ENCODE data around the gene FHL5. TPM values are rescaled to one million over a fixed set of nuclear protein-coding genes. Genes with fewer than 3 reads are reported as not detected.

The FHL5 gene, protein sequence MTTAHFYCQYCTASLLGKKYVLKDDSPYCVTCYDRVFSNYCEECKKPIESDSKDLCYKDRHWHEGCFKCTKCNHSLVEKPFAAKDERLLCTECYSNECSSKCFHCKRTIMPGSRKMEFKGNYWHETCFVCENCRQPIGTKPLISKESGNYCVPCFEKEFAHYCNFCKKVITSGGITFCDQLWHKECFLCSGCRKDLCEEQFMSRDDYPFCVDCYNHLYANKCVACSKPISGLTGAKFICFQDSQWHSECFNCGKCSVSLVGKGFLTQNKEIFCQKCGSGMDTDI
- total RNA-seq = not detected in 2 replicates
- long read RNA-seq = 0 reads

DNA sequence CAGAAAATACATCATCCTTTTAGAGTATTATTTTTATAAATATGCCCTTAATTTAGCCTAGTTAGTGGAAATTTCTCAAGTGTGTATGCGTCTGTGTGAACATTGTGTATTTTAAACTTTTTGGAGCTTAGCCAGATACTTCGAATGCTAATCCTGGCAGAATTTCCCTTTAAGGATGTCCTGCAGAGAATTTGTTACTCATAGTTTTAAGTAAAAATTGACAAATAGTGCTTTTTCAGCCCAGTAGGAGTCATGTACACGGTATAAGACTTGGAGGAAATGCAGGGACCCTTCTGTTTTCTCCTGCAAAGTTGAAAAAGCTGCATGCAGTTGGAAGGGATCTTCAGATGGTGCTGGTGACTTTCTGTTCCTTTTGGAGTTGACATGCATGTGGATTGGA lies at the start of gene FHL5:
Gene FHL5 (plus strand): TSS at position 243 of the 400 bp plus-strand sequence. CDS start 40,486 bp downstream, outside the sequence.
- H3K4me1 Mint-ChIP-seq = no peaks in the 10 kb centered on the region

DNA sequence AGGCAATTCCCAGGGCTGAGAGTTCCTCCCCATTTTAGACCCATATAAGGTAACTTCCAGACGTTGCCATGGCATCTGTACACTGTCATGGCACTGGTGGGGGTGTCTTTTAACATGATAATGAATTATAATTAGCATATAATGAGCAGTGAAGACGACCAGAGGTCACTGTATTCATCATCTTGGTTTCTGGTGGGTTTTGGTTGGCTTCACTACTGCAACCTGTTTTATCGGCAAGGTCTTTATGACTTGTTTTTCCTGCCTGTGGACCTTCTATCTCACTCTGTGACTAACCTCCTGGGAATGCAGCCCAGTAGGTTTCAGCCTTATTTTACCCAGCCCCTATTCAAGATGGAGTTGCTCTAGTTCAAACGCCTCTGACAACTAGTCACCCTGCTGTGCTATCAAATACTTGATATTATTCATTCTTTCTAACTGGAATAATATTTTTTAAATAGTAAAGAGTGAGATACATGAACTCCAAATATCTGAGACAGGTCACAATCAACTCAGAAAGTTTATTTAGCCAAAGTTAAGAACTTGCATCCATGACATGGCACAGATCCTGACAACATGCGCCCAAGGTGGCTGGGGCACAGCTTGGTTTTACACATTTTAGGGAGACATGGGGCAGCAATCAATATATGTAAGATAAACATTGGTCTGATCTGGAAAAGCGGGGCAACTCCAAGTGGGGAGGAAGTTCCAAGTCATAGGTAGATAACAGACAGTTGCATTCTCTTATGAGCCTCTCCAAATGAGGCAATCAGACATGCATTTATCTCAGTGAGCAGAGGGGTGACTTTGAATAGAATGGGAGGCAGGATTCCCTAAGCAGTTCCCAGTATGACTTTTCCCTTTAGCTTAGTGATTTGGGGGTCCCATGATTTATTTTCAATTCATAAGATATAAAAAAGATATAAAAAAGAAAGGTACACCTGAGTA lies 42.5 kb upstream of the FHL5 start:
- peak overlapping the region; percentile 6 for H3K27ac Mint-ChIP-seq (ENCODE audit: unreplicated experiment)

More for the DNA sequence above, at the start of gene FHL5:
- DNase-seq (ENCODE audit: low read depth, low spot score) = no peak
- Mint-ChIP-seq H3K36me3 (ENCODE audit: low read depth) (no peaks in the 10 kb centered on the region), H3K9me3 (no peaks in the 10 kb centered on the region), H3K27me3 (ENCODE audit: low read depth) (peaks cover 13% of the 10 kb centered on the region), H3K4me3 (no peak within 1 kb of the TSS), H3K27ac (ENCODE audit: unreplicated experiment) (no peak within 1 kb of the TSS)
- TF ChIP-seq, protein P1, sequence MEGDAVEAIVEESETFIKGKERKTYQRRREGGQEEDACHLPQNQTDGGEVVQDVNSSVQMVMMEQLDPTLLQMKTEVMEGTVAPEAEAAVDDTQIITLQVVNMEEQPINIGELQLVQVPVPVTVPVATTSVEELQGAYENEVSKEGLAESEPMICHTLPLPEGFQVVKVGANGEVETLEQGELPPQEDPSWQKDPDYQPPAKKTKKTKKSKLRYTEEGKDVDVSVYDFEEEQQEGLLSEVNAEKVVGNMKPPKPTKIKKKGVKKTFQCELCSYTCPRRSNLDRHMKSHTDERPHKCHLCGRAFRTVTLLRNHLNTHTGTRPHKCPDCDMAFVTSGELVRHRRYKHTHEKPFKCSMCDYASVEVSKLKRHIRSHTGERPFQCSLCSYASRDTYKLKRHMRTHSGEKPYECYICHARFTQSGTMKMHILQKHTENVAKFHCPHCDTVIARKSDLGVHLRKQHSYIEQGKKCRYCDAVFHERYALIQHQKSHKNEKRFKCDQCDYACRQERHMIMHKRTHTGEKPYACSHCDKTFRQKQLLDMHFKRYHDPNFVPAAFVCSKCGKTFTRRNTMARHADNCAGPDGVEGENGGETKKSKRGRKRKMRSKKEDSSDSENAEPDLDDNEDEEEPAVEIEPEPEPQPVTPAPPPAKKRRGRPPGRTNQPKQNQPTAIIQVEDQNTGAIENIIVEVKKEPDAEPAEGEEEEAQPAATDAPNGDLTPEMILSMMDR (conservative IDR thresholded peaks at IDR 0.05) = no peak

DNA sequence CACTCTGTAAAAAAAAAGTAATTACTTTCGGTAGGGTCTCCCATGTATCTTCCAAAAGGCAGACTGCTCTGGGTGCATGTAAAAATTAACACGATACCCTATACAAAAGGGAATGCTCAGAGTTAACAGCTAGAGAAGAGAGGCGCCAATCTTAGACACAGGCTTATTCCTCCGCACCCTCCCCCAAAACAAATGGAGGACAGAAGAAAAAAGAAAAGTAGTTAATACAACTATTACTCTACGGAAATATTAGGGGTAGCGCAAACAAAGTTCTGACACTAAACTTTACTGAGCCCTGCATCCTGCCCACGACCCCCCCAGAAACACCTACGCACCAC lies 41.7 kb upstream of the FHL5 start:
- Mint-ChIP-seq H3K27me3 (ENCODE audit: low read depth) (no peaks in the 10 kb centered on the region), H3K4me1 (peaks cover 26% of the 10 kb centered on the region), H3K4me3 (peak overlapping the region; percentile 99), H3K27ac (ENCODE audit: unreplicated experiment) (peak overlapping the region; percentile 99), H3K9me3 (no peaks in the 10 kb centered on the region), H3K36me3 (ENCODE audit: low read depth) (peaks cover under 1% of the 10 kb centered on the region)
- TF ChIP-seq, protein P1 (conservative IDR thresholded peaks at IDR 0.05) = no peak
- no peak for DNase-seq (ENCODE audit: low read depth, low spot score)

More for the DNA sequence above, 42.5 kb upstream of the FHL5 start:
- peaks cover 26% of the 10 kb centered on the region for H3K4me1 Mint-ChIP-seq
- no peaks in the 10 kb centered on the region for H3K27me3 Mint-ChIP-seq (ENCODE audit: low read depth)
- no peak for DNase-seq (ENCODE audit: low read depth, low spot score)
- TF ChIP-seq, protein P1 (conservative IDR thresholded peaks at IDR 0.05) = no peak
- H3K36me3 Mint-ChIP-seq (ENCODE audit: low read depth) = no peaks in the 10 kb centered on the region
- no peaks in the 10 kb centered on the region for H3K9me3 Mint-ChIP-seq
- H3K4me3 Mint-ChIP-seq = peak overlapping the region; percentile 99

DNA sequence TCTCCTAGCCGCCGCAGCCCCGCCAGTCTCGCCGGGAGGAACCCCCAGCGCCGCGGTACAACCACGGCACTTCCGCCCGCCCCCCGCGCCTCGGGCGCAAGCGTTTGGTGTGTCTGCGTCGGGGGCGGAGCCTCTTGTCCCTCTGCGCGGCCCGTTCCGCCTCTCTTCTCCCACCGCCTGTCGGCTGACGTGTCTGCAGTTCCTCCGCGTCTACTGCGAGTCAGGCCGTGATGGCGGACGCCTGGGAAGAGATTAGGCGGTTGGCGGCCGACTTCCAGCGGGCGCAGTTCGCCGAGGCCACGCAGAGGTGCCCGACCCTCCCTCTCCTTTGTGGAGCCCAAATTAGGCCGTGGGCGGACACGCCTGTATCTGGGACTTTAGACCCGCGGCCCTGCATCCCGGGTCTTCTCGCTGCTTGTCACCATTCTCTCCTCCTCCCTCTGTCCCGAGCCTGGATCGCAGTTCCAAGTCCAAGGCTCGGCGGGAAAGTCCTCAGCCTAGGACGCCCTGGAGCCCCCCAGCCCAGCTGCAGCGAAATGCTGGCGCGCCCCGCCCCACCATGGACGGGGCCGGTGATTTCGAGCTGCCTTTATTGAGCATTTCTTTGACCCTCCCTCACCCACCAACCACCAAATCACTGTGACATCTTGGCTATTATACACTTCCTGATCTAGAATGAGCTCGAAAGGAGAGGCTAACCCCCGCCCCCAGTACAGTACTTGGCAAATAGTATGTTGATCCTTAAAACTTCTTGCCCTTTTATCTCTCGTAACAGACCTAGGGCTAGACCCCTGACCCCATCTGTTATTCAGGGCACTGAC lies 41.1 kb upstream of the FHL5 start, which contains the start of gene UFL1:
Gene UFL1 (plus strand): TSS at position 163 of the 821 bp plus-strand sequence. CDS start 68 bp downstream, at position 231.
- Mint-ChIP-seq H3K4me1 (peaks cover 26% of the 10 kb centered on the region), H3K27ac (ENCODE audit: unreplicated experiment) (peak within 1 kb of the TSS; percentile 99), H3K36me3 (ENCODE audit: low read depth) (peaks cover 2% of the 10 kb centered on the region), H3K9me3 (no peaks in the 10 kb centered on the region), H3K4me3 (peak within 1 kb of the TSS; percentile 99), H3K27me3 (ENCODE audit: low read depth) (no peaks in the 10 kb centered on the region)
- DNase-seq (ENCODE audit: low read depth, low spot score) = peak; percentile 83
- TF ChIP-seq, protein P1 (conservative IDR thresholded peaks at IDR 0.05) = no peak

DNA sequence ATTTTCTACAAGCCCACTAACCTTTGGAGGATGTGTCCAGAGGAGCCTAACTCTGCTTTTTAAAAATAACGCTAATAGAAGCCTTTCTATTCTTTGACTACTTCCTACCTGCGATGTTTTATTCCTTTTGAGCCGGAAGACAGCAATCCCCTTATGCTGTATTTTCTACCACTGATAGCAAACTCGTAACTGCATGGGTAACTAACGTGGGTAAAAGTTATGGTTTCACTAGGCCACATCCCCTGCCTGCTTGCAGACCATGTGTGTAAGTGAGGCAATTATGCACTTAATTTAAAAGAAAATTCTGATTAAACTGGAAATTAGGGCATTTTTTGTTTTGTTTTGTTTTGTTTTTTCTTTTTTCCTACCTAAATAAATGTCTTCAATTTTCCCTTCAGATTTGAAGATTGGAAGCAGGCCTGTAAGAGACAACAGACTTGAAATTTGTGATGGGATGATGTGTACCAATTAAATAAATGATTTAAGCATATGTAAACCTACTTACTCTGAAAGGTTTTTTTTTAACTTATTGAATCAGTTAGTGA lies 40.4 kb upstream of the FHL5 start:
- no peaks in the 10 kb centered on the region for H3K27me3 Mint-ChIP-seq (ENCODE audit: low read depth)
- no peaks in the 10 kb centered on the region for H3K9me3 Mint-ChIP-seq
- DNase-seq (ENCODE audit: low read depth, low spot score) = no peak
- H3K4me3 Mint-ChIP-seq = peak overlapping the region; percentile 99
- peaks cover 26% of the 10 kb centered on the region for H3K4me1 Mint-ChIP-seq
- TF ChIP-seq, protein P1 (conservative IDR thresholded peaks at IDR 0.05) = no peak
- H3K27ac Mint-ChIP-seq (ENCODE audit: unreplicated experiment) = peak overlapping the region; percentile 99
- peaks cover 2% of the 10 kb centered on the region for H3K36me3 Mint-ChIP-seq (ENCODE audit: low read depth)

Data from neural crest cell (in vitro differentiated cells).